ENCODE measurements around the gene RGS11.

Gene RGS11

DNA sequence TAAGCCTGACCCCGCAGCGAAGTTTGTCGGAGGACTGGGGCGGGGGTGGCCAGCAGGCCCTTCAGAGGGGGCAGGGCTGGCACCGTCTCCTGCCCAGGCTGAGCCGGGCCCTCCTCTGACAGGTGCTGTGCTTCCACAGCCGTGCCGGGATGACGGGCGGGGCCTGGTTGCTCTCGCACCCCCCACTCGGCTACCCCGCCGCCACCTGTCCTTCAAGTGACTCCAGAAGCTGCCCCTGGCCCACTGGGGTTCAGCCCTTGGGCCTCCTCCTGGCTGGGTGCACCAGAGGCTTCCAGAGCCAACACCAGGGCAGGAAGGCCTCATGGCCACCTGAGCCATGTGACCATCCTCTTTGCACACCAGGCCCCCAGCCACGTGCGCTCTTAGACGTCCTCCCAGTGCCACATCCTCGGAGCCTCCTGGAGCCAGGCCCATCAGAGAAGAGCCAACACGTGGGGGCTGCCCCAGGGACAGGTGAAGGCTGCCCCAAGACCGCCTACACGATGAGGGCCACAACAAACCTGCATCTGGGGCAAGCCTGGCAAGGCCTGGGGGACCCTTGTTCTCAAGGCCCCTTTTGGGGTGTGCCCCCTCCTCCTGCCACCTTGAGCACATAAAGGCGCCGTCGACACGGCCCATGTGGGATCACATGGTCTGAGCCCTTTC lies 14.4 kb upstream of the RGS11 start:
- Histone ChIP-seq H3K36me3 (replicated peaks) (peaks cover 63% of the 10 kb centered on the region), H3K4me1 (no peaks in the 10 kb centered on the region)
- in situ Hi-C loops (cut with MboI; ENCODE audit: low sequenced_read_pairs): no loop called here

DNA sequence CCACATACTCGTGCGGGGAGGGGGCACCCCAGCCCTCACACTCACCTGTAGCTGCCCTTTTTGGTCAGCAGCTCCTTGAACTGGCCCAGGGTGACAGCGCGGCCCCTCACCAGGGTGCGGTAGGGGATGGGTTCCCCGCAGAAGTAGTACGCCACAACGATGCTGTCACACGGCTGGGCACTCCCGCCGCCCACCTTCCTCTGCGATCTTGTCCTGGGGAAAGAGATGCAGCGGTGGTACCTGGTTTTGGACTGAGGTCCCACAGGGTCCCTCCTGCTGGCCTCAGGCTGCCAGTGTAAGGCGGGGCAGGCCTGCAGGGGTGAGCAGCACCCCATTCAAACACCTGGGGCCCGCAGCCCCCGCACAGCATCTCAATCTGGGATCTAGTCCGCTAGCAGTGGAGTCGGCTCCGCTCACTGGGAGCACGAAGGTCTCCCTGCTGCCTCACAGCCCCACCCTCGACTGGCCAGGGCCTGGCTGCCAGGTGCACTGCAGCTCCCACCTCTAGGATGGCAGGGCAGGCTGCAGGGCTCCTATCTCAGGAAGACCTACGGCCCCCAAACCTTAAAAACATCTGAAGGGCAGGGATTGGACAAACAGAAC lies 13.8 kb upstream of the RGS11 start:
- H3K9me3 ChIP-seq: no peaks in the 10 kb centered on the region
- no peaks in the 10 kb centered on the region for H3K27me3 ChIP-seq (ENCODE audit: low read depth)
- in situ Hi-C loops (cut with MboI; ENCODE audit: low sequenced_read_pairs): no loop called here
- no peak for DNase-seq (ENCODE audit: low spot score in 2 of 2)
- H3K4me3 ChIP-seq: no peak overlapping the region
- H3K4me1 ChIP-seq: no peaks in the 10 kb centered on the region
- peaks cover 69% of the 10 kb centered on the region for H3K36me3 ChIP-seq (replicated peaks)

More for the DNA sequence above, 14.4 kb upstream of the RGS11 start:
- no peak for DNase-seq (ENCODE audit: low spot score in 2 of 2)
- no peaks in the 10 kb centered on the region for H3K27me3 ChIP-seq (ENCODE audit: low read depth)
- no peak overlapping the region for H3K4me3 ChIP-seq
- no peaks in the 10 kb centered on the region for H3K9me3 ChIP-seq

DNA sequence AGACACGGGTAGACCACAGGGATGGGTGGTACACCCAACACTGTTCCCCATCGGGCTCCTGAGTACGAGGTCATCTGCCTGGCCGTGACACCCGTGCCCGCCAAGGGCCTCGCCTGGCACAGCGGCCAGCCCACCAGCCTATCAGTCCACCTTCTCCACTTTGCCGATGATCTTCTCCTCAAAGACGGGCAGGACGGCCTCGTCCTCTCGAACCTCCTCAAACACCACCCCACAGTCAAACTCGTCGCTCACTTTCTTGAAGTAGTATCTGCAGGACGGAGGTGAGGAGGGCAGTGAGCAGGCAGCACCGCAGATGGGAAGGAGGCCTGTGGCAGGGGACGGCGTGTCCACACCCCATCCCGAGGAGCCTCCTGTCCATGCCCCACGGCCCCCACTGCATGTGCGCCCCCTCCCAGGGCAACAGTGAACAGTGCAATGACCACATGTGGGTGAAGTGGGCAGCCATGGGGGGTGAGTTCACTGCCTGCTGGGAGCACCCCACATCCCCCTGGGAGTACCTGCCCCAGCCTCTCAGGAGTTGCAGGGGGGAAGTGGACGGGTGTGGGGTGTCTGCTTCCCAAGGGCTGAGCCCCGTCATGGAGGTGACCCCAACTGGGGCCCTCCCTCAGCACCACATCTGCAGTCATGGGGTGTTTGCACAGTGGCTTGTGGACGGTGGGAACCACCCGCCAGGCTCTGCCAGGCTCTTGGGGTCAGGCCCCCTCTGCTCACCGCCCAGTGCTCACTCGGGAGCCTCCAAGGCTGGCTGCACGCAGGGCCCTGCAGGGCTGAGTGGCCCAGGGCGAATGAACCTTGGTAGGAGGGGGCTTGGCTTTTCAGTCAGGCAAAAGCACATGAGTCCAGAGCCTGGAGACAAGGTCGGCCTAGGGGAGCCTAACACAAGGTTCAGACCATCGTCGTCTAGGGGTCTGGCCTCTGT lies 12.5 kb upstream of the RGS11 start:
- no peak for DNase-seq (ENCODE audit: low spot score in 2 of 2)
- H3K27me3 ChIP-seq (ENCODE audit: low read depth): no peaks in the 10 kb centered on the region
- no peak overlapping the region for H3K4me3 ChIP-seq
- in situ Hi-C loops (cut with MboI; ENCODE audit: low sequenced_read_pairs): no loop called here
- H3K36me3 ChIP-seq (replicated peaks): peaks cover 67% of the 10 kb centered on the region
- no peaks in the 10 kb centered on the region for H3K9me3 ChIP-seq
- no peaks in the 10 kb centered on the region for H3K4me1 ChIP-seq

DNA sequence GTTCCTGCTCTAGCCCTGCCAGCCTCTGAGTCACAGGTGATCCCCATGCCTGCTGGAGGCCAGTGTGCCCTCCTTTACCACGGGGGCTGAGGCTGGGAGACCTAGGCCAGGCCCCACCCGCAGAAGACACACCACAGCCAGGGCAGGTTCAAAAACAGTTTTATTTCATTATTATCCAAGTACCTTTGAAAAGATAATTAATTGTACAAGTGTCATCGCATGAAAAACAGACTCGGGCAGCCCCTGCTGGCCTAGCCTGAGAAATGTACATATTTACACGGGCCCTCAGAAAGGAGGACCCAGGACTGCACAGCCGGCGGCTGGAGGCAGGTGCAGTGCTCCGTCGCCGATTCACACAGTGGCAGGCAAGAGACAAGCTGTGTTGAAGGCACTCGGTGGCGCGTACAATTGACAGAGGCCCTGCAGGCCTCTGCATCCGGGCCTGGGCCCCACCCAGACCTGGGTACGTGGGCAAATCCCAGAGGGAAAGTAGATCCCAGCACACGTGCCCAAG lies 11.6 kb upstream of the RGS11 start:
- no peak for DNase-seq (ENCODE audit: low spot score in 2 of 2)
- H3K4me3 ChIP-seq: no peak overlapping the region
- no peaks in the 10 kb centered on the region for H3K9me3 ChIP-seq
- no peaks in the 10 kb centered on the region for H3K27me3 ChIP-seq (ENCODE audit: low read depth)
- H3K36me3 ChIP-seq (replicated peaks): peaks cover 60% of the 10 kb centered on the region
- in situ Hi-C loops (cut with MboI; ENCODE audit: low sequenced_read_pairs): no loop called here
- no peaks in the 10 kb centered on the region for H3K4me1 ChIP-seq

DNA sequence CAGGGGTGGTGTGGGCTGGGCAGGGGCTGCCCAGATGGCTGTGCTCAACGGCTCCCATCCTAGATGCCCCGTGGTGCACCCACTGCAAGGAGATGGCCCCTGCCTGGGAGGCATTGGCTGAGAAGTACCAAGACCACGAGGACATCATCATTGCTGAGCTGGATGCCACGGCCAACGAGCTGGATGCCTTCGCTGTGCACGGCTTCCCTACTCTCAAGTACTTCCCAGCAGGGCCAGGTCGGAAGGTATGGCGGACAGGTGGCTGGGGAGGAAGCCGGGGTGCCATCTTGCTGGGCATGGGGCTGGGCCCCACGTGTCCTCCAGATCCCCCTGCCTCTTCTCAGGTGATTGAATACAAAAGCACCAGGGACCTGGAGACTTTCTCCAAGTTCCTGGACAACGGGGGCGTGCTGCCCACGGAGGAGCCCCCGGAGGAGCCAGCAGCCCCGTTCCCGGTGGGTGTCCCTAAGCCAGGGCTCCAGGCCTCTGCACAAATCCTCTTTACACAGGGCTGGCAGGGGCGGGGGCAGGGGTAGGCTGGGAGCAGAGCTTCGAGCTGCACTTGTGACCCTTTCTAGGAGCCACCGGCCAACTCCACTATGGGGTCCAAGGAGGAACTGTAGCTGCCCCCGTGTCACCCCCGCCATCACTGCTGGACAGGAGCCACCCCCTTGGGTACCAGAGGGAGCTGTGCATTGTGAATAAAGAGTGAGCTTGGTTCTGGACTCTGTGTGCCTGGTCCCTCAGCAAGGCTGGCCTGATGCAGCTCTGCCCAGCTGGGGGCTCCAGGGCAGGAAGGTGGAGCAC lies 10.9 kb upstream of the RGS11 start:
- Histone ChIP-seq H3K27me3 (ENCODE audit: low read depth) (no peaks in the 10 kb centered on the region), H3K4me1 (no peaks in the 10 kb centered on the region), H3K4me3 (no peak overlapping the region), H3K9me3 (no peaks in the 10 kb centered on the region), H3K36me3 (replicated peaks) (peaks cover 54% of the 10 kb centered on the region)
- no peak for DNase-seq (ENCODE audit: low spot score in 2 of 2)
- in situ Hi-C loops (cut with MboI; ENCODE audit: low sequenced_read_pairs): no loop called here

DNA sequence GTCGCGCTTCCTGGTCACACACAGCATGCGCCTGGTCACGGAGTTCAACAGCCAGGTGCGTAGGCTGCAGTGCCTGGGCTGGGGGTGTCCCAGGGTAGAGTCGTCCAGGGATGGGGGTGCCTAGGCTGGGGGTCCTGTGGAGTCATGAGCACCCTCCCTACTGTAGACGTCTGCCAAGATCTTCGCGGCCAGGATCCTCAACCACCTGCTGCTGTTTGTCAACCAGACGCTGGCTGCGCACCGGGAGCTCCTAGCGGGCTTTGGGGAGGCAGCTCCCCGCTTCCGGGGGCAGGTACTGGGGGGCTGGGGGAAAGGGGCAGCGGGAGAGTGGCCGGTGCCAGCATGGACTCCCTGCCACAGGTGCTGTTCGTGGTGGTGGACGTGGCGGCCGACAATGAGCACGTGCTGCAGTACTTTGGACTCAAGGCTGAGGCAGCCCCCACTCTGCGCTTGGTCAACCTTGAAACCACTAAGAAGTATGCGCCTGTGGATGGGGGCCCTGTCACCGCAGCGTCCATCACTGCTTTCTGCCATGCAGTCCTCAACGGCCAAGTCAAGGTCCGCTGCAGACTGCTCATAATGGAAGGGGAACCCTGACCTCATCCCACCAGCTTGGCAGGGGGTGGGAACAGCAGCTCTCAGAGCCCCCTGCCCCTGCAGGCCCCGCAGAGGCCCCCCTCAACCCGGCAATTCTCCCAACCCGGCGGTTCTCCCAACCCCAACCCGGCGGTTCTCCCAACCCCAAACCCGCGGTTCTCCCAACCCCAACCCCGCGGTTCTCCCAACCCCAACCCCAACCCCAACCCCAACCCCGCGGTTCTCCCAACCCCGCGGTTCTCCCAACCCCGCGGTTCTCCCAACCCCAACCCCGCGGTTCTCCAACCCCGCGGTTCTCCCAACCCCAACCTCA lies 9.7 kb upstream of the RGS11 start:
- DNase-seq (ENCODE audit: low spot score in 2 of 2): no peak
- Histone ChIP-seq H3K9me3 (no peaks in the 10 kb centered on the region), H3K36me3 (replicated peaks) (peaks cover 43% of the 10 kb centered on the region), H3K4me1 (peaks cover 4% of the 10 kb centered on the region), H3K4me3 (no peak overlapping the region), H3K27me3 (ENCODE audit: low read depth) (no peaks in the 10 kb centered on the region)
- in situ Hi-C loops (cut with MboI; ENCODE audit: low sequenced_read_pairs): no loop called here

DNA sequence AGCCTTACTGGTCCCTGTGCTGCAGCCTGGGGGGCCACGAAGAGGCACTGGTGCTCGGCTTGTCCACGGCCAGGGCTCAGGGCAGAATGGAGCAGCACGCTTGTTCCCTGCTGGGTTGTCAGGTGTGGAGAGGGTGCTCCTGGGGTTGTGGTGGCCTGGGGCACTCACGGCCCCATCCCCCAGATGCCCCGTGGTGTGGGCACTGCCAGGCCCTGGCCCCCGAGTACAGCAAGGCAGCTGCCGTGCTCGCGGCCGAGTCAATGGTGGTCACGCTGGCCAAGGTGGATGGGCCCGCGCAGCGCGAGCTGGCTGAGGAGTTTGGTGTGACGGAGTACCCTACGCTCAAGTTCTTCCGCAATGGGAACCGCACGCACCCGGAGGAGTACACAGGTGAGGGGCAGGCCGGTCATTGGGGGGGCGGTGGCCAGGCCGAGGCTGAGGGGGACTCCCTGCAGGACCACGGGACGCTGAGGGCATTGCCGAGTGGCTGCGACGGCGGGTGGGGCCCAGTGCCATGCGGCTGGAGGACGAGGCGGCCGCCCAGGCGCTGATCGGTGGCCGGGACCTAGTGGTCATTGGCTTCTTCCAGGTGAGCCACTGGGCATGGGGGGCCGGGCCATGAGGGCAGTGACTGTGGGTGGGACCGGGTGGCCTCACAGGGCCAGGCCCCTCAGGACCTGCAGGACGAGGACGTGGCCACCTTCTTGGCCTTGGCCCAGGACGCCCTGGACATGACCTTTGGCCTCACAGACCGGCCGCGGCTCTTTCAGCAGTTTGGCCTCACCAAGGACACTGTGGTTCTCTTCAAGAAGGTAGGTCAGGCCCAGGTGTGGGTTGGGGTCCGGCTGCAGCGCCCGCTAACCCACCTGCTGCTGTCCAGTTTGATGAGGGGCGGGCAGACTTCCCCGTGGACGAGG lies 8.7 kb upstream of the RGS11 start:
- Histone ChIP-seq H3K27me3 (ENCODE audit: low read depth) (no peaks in the 10 kb centered on the region), H3K4me3 (no peak overlapping the region), H3K36me3 (replicated peaks) (peaks cover 39% of the 10 kb centered on the region), H3K9me3 (no peaks in the 10 kb centered on the region), H3K4me1 (peaks cover 4% of the 10 kb centered on the region)
- in situ Hi-C loops (cut with MboI; ENCODE audit: low sequenced_read_pairs): no loop called here
- DNase-seq (ENCODE audit: low spot score in 2 of 2): no peak

DNA sequence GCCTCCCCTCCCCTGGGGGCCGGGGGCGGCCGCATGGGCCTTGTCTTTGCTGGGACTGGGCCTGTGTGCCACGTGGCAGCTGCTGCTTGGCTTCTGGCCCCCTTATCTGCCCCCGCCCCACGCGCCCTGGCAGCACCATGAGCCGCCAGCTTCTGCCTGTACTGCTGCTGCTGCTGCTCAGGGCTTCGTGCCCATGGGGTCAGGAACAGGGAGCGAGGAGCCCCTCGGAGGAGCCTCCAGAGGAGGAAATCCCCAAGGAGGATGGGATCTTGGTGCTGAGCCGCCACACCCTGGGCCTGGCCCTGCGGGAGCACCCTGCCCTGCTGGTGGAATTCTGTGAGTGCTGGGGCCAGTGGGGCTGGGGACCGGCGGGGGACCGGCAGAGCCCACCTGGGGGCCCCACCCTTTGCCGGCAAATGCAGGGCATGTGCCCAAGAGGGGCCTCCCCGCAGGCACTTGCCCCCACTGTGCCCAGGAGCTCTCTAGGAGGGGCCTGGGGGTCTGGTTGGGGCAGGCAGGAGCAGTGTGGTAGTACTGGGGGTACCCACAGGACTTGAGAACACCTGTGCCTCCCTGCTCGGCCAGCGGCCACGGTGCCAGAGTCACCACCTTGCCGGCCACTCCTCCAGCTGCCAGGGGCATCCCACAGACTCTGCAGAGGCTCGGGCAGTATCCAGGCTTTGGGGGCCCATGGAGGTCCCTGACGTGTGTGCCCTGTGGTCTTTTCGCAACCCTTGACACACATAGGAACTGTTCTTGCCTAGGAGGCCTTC lies 7.5 kb upstream of the RGS11 start, which contains the start of gene PDIA2:
Gene PDIA2, plus strand, starts transcription at position 132 of the 773 bp plus-strand sequence. Its CDS starts 6 bp downstream, at position 138.
- Histone ChIP-seq H3K4me3 (no peak within 1 kb of the TSS), H3K4me1 (peaks cover 4% of the 10 kb centered on the region), H3K27me3 (ENCODE audit: low read depth) (no peaks in the 10 kb centered on the region), H3K36me3 (replicated peaks) (peaks cover 27% of the 10 kb centered on the region), H3K9me3 (no peaks in the 10 kb centered on the region)
- no peak for DNase-seq (ENCODE audit: low spot score in 2 of 2)
- in situ Hi-C loops (cut with MboI; ENCODE audit: low sequenced_read_pairs): no loop called here

DNA sequence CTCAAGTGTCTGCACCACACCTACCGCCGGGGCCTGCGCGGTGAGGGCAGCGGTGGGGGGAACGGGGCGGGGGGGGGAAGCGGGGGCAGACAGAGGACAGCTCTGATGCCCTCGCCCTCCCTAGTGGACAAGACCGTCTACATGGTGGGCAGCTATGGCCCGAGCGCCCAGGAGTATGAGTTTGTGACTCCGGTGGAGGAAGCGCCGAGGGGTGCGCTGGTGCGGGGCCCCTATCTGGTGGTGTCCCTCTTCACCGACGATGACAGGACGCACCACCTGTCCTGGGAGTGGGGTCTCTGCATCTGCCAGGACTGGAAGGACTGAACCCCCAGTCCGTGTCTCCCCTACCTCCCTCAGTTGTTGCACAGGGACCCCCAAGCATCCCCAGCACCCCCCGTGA lies 6.7 kb upstream of the RGS11 start:
- H3K36me3 ChIP-seq (replicated peaks): peaks cover 20% of the 10 kb centered on the region
- H3K9me3 ChIP-seq: no peaks in the 10 kb centered on the region
- DNase-seq (ENCODE audit: low spot score in 2 of 2): no peak
- H3K4me1 ChIP-seq: peaks cover 4% of the 10 kb centered on the region
- in situ Hi-C loops (cut with MboI; ENCODE audit: low sequenced_read_pairs): no loop called here
- H3K4me3 ChIP-seq: no peak overlapping the region
- H3K27me3 ChIP-seq (ENCODE audit: low read depth): no peaks in the 10 kb centered on the region

DNA sequence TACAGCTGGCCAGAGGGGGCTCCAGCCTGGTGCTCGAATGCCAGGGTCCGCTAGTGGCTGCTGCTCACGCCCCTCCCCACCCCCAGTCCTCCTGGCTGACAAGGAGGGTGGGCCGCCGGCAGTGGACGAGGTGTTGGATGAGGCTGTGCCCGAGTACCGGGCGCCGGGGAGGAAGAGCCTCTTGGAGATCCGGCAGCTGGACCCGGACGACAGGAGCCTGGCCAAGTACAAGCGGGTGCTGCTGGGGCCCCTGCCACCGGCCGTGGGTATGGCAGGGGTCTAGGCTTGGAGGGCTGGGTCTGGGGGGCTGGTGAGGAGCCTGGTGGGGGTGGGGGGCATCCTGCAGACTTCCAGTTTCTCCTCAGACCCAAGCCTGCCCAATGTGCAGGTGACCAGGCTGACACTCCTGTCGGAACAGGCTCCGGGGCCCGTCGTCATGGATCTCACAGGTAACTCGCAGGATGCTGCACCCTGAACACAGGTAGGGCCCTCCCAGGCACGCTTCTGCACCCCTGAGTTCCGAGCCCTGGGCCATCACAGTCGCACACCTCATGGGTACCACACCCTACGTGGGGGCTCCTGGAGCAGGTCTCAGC lies 6.0 kb upstream of the RGS11 start:
- Histone ChIP-seq H3K4me1 (peaks cover 4% of the 10 kb centered on the region), H3K4me3 (peak overlapping the region; percentile 43; the same call in 1 of the 2 replicates), H3K9me3 (no peaks in the 10 kb centered on the region), H3K36me3 (replicated peaks) (peaks cover 13% of the 10 kb centered on the region), H3K27me3 (ENCODE audit: low read depth) (no peaks in the 10 kb centered on the region)
- no peak for DNase-seq (ENCODE audit: low spot score in 2 of 2)
- in situ Hi-C loops (cut with MboI; ENCODE audit: low sequenced_read_pairs): no loop called here

All from HAP-1 (cell line).